HG03378 (cell line): ENCODE data around the gene IFNA8.
A peak's percentile ranks its signal among the peaks of the same experiment; 100 is the strongest.
"Not testable (repeated sequence)": the region's sequence is repeated elsewhere in the genome, so short reads cannot be mapped to it uniquely, and the experiment has no call there.

ENCODE experiments used
- ATAC-seq: cut with Tn5 transposase; IDR thresholded peaks from one replicate; pipeline ENCODE4 v1.9.1; 2021; ENCODE audit warnings: mild to moderate bottlenecking, moderate library complexity; ENCODE audit not compliant: unreplicated experiment

Gene IFNA8

GRCh38 chr9:21415493-21416267 is 6.8 kb downstream of the IFNA8 start:
- no peak for ATAC-seq

GRCh38 chr9:21428235-21428634 is 19.3 kb downstream of the IFNA8 start:
- ATAC-seq: peak; percentile 41

GRCh38 chr9:21429191-21429590 is 20.3 kb downstream of the IFNA8 start:
- no peak for ATAC-seq

GRCh38 chr9:21432672-21433425 is 23.9 kb downstream of the IFNA8 start:
- ATAC-seq: peak; percentile 66

GRCh38 chr9:21434202-21435014 is 25.5 kb downstream of the IFNA8 start:
- no peak for ATAC-seq

- ATAC-seq: not testable (repeated sequence)
Observed at GRCh38 chr9:21435015-21435383, 26.1 kb downstream of the IFNA8 start.

GRCh38 chr9:21440139-21440538 is 31.2 kb downstream of the IFNA8 start, which contains the start of gene IFNA1:
TSS of gene IFNA1 (plus strand) at chr9:21440439. CDS start at chr9:21440508, 69 bp downstream.
- no peak for ATAC-seq

- peak; percentile 95 for ATAC-seq
Observed at GRCh38 chr9:21443849-21444625, 35.1 kb downstream of the IFNA8 start.

- not testable (repeated sequence) for ATAC-seq
Observed at GRCh38 chr9:21449312-21449711, 40.4 kb downstream of the IFNA8 start.

- no peak for ATAC-seq
Observed at GRCh38 chr9:21450733-21451394, 41.9 kb downstream of the IFNA8 start.

GRCh38 chr9:21452681-21453080 is 43.8 kb downstream of the IFNA8 start:
- no peak for ATAC-seq

GRCh38 chr9:21454149-21454548 is 45.2 kb downstream of the IFNA8 start:
- ATAC-seq: no peak

- ATAC-seq: peak; percentile 81
Observed at GRCh38 chr9:21455320-21455719, 46.4 kb downstream of the IFNA8 start.
